ENCODE results near the gene TEX12. TPM values are rescaled to one million over a fixed set of nuclear protein-coding genes. Genes with fewer than 3 reads are reported as not detected.
"Not testable (repeated sequence)": the region's sequence is repeated elsewhere in the genome, so short reads cannot be mapped to it uniquely, and the experiment has no call there.

The TEX12 gene, protein sequence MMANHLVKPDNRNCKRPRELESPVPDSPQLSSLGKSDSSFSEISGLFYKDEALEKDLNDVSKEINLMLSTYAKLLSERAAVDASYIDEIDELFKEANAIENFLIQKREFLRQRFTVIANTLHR
- polyA plus RNA-seq (2012; ENCODE audit: insufficient read depth, insufficient read length), result not detected

DNA sequence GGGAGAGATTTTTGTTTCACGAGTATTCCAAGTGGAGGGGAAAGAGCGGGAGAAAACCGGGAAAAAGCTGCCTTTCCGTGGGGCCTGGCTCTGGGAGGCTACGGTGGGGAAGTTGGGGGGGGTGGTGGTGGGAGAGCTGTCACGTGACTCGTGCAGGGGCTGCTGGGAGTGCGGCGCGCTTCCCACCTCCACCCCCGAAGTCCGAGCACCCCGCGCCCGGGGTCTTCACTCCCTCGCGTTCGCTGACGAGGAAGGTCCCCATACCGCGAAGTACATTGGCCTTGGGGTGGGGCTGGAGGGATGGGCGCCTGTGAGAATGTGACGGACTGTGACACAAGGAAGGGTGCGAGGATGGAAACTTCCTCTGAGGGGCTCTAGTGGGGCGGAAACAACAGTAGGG lies at the start of gene TEX12:
Gene TEX12 (plus strand): TSS at position 228 of the 400 bp plus-strand sequence. CDS start 1,897 bp downstream, outside the sequence.
- DNase-seq (ENCODE audit: low read depth, low spot score), result no peak
- no peak within 1 kb of the TSS for H3K4me3 ChIP-seq (ENCODE audit: low read length)

DNA sequence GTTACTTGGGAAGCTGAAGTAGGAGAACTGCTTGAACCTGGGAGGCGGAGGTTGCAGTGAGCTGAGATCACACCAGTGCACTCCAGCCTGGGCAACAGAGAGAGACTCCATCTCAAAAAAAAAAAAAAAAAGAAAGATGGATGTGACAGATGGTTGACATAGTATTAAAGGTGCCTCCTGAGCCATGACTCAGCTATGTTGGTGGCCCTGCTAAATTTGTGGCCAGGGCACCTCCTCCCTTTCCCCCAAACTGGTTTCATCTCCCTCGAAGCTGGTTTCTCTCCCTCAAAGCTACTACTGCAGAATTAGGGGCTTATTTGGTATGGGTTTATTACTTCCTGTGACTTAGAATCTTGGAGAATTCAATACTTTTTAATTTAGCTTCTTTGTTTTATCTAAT lies 49.0 kb upstream of the TEX12 start:
- no peak overlapping the region for H3K4me3 ChIP-seq (ENCODE audit: low read length)
- no peak for DNase-seq (ENCODE audit: low read depth, low spot score)

DNA sequence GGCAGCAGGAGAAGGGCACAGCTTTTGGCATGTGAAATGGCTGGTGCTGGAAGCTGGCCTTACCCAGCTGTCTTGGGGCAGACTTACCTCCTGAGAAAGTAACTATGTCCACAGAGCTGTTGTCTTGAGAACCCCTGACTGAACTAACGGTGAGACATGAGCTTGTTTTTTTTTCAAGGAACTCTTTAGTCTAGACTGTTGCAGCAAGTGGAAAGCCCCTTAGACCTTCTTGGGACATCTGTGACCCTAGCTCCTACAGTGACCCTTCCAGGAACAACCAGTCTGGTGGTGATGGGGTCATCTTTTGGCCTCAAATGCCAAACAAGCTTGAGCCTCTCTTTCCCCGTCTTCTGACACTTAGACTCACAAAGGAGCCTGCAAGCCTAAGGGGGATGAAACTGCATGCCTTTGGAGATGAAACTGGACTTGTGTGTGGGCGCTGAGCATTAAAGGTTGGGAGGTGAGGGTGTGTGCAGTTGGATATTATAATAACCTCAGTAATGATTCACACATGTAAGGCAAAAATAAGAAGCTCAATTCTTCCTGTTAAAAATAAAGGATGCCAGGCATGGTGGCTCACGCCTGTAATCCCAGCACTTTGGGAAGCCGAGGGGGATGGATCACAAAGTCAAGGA lies 45.1 kb upstream of the TEX12 start:
- no peak overlapping the region for H3K4me3 ChIP-seq (ENCODE audit: low read length)
- DNase-seq (ENCODE audit: low read depth, low spot score), result no peak

DNA sequence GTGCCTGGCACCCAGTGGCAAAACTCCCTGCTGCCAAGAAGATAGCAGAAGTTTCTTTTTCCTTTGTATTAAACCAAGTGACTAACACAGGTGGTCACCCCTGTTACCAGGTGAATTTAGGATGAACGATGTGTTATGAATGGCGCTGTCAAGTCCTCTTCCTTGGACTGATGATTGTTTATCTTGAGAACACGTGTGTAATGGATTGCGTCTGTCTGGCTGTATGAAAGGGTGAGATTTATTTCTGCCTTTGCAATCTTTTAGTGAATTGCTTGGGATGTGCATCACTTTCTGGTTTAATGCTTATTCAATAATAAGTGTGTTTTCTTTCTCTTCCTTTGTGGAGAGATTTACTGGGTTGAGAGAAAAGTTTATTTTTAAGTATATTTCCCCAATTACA lies 44.0 kb upstream of the TEX12 start:
- H3K4me3 ChIP-seq (ENCODE audit: low read length), result no peak overlapping the region
- DNase-seq (ENCODE audit: low read depth, low spot score), result no peak

DNA sequence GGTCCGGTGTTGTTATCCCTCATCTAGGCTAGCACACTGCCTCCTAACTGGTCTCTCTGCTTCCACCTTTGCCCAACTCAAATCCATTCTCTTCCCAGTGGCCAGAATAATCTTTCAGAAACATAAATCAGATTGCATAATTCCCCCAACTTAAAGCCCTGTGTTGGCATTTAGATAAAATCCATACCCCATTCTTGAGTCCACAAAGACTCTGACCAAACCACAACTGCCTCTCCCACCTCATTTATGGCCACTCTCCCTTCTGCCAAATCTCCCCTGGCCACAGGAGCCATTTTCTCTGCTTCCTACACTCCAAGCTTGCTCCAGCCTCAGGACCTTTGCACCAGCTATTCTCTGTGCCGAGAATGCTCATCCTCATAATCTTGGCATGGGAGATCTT lies 40.1 kb upstream of the TEX12 start:
- DNase-seq (ENCODE audit: low read depth, low spot score), result no peak
- no peak overlapping the region for H3K4me3 ChIP-seq (ENCODE audit: low read length)

DNA sequence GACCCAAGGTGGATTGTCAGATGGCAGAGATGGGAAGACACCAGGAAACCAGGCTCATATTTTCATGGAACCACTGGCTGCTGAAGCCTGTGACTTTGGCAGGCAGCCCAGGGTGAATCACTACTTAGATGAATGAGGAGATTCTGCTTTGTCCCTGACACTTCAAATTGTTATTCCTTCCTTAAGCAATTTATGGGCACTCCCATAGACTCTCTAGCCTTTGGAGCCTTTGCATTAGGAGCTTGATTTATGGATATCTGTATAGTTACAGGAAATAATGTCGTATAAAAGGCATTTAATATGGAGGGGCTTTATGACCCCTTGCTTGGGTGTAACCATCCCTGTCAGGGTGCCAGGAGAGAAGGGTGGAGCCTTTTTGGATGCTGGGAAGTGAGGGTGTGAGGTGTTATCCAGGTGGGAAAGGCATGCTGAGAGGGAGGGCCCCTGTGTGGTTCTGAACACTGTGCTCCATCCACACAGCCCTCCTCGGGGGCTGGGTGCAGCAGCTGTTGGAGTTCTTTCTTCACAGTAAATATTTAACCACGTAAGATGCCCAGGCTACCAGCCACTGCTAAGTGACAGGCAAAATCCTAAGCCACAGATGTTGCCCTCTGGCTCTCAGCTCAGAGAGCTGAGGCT lies 38.6 kb upstream of the TEX12 start:
- H3K4me3 ChIP-seq (ENCODE audit: low read length), result no peak overlapping the region
- DNase-seq (ENCODE audit: low read depth, low spot score), result no peak

DNA sequence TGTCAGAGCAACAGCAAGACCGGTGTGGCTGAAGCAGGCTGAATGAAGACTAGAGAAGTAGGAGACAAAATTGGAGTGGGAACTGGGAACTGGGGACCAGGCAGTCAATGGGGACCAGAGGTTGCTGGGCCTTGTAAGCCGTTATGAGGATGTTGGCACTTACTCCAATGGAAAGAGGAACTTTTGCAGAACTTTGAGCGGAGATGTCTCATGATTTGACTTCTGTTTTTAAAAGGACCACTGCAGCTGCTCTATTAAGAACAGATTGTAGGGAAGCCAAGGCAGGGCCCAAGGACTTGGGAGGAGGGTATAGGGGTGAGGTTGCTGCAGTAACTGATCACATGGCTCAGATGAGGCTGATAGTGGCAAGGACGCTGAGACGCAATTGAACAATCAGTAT lies 37.5 kb upstream of the TEX12 start:
- DNase-seq (ENCODE audit: low read depth, low spot score), result no peak
- H3K4me3 ChIP-seq (ENCODE audit: low read length), result no peak overlapping the region

DNA sequence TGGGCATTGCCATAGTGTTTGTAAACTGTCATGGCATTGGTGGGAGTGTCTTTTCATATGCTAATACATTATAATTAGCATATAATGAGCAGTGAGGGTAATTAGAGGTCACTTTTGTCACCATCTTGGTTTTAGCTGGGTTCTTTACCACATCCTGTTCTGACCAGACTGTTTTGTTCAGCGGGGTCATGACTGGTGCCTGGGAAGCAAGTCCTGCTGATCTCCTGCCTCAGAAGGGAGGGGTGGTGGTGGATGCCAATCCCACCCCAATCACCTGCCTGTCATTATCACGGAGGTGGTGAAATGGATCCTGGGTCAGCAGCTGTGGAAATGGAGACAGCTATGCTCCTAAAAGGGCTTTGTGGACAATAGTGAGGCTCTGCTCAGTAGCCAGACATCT lies 34.4 kb upstream of the TEX12 start:
- no peak for DNase-seq (ENCODE audit: low read depth, low spot score)

DNA sequence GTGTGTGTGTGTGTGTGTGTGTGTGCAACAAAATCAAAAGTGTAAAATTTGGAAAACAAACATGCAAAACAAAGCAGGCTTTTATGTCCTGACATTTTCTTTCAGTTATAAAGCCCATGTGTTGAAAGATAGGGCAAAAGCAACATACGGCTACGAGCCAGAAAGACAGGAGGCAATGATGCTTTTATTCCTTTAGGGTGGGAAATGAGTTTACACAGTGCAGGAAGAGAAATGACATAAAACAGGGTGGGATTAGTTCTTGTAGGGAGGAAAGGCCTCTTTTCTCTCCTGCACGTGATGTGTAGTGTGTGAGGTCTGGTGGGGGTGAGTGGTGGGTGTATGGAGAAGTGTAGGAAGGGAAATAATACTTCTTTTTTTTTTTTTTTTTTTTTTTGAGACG lies 32.7 kb upstream of the TEX12 start:
- H3K4me3 ChIP-seq (ENCODE audit: low read length), result no peak overlapping the region

More for the DNA sequence above, 34.4 kb upstream of the TEX12 start:
- H3K4me3 ChIP-seq (ENCODE audit: low read length), result no peak overlapping the region

DNA sequence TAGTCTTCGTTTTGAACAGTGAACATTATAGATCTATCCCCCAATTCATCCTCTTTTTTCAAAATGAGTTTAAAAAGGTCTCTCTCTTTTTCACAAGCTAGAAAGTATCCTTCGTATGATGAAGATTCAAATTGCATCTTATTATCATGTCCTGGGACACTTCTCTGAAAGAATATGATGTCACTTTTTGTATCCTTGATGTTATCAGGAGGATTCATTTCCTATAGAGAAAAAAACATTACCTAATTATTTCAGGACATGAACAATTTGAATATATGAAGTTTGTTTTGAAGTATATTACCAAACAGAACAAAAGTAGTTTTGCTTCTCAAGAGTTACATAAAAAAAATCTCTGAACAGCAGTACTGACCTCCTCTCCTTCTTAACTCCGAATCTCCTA lies 23.6 kb upstream of the TEX12 start:
- DNase-seq (ENCODE audit: low read depth, low spot score), result no peak
- no peak overlapping the region for H3K4me3 ChIP-seq (ENCODE audit: low read length)

More for the DNA sequence above, 32.7 kb upstream of the TEX12 start:
- no peak for DNase-seq (ENCODE audit: low read depth, low spot score)

DNA sequence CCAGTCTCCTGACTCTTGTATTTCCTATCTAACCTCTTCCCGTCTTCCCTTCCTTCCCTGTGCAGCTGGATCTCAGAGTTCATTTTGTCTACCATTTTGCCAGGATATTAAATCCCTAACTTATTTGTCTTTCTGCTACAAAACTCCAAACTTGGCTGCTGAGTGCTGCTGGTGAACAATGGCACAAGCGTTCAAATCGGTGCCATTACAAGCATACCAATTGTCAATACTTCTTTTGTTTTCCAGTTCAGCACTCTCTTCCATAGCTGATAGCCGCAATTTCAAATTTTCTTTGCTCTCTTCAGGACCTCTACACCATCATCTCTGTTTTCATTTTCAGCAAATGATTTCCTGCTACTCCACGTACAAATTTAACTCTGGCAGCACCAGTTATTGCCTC lies 16.7 kb upstream of the TEX12 start:
- DNase-seq (ENCODE audit: low read depth, low spot score), result no peak
- H3K4me3 ChIP-seq (ENCODE audit: low read length), result no peak overlapping the region

DNA sequence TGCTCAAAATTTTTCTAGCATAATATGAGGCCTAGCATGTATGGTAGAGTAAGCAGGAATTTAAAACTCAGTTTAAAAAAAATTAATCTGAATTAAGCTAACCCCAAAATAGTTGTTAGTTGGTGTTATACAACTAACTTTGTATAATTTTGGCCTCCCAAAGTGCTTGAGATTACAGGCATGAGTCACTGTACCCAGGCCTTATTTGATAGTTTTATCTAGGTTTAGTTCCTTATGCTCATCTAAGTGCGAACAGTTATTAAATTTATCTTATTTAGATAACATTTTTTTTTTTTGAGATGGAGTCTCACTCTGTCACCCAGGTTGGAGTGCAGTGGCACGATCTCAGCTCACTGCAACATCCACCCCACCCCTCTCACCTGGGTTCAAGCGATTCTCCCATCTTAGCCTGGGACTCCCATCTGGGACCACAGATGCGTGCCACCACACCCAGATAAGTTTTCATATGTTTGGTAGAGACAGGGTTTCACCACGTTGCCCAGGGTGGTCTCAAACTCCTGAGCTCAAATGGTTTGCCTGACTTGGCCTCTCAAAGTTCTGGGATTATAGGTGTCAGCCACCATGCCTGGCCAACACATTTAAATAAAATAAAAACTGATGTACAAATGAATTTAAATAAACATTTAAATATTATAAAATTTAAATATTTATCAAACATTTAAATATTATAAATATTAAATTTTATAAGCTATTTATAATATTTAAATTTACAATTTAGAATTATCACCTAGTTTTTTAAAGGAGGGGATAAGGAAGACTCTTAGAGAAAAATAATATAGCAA lies 10.8 kb upstream of the TEX12 start:
- no peak overlapping the region for H3K4me3 ChIP-seq (ENCODE audit: low read length)
- no peak for DNase-seq (ENCODE audit: low read depth, low spot score)

DNA sequence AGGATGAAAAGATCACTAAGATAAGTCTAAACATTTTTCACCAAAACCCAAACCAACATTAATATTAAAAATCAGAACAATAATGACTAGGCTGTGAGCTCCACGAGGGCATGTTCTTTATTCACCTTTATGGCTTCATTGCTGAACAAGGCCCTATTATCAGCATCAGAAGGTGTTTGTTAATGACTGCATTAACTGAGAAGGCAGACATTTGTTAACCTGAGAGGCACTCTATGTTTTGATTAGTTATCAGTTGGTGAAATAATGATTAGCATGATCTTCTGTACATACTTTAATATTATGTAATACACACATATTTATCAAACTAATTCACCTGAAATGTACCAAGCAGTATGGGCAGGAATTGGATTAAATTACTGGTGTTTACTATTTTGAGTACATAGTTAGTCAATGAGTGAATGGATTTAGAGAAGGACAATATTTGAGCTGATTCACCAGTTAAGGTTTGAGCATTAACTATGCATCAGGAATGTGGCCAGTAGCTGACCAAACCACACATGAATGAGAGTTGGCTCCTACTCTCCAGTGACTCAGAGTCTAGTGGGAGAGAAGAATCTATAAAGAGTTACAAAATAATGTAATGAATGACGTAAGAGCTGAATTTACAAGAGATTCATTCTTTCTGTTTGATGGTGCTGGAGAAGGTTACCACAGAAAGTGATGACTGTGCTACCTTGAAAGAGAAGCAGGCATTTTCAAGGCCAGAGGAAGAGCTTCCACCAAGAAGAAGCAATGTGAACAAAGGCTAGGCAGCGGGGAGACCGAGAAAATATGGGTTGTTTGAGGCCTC lies 10.0 kb upstream of the TEX12 start:
- no peak for DNase-seq (ENCODE audit: low read depth, low spot score)
- no peak overlapping the region for H3K4me3 ChIP-seq (ENCODE audit: low read length)

DNA sequence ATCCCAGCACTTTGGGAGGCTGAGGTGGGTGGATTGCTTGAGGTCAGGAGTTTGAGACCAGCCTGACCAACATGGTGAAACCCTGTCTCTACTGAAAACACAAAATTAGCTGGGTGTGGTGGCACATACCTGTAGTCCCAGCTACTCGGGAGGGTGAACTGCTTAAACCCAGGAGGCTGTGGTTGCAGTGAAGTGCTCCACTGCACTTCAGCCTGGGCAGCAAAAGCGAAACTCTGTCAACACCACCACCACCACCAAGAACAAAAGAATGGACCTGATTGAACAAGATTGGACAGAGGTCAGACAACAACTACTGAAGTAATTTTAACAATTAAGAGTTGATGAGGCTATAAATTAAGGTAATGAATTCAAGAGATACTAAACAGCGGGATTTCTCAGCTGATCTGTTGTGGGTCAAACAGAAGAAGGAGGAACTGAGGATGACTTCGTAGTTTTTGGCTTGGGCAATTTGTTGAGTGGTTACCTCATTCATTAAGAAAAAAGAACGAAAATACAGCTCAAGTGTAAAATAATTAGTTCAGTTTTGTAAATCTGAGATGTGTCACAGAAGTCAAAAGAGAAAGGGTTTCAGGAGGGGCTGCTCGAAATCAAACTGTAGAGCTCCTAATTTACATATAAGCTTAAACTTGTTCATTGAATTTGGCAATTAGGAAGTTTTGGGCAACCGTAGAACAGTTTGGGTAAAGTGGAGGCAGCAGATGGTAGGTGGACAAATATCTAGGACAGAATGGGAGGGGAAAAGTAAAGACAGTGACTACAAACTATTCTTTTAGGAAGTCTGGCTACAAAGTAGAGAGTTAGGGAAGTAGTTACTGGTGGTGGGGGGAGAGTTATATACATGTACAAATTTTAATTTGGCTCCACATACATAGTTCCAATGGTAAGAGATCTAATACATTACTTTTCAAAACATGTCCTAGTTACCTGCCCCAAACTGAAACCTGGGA lies 7.8 kb upstream of the TEX12 start:
- H3K4me3 ChIP-seq (ENCODE audit: low read length), result no peak overlapping the region
- DNase-seq (ENCODE audit: low read depth, low spot score), result no peak

DNA sequence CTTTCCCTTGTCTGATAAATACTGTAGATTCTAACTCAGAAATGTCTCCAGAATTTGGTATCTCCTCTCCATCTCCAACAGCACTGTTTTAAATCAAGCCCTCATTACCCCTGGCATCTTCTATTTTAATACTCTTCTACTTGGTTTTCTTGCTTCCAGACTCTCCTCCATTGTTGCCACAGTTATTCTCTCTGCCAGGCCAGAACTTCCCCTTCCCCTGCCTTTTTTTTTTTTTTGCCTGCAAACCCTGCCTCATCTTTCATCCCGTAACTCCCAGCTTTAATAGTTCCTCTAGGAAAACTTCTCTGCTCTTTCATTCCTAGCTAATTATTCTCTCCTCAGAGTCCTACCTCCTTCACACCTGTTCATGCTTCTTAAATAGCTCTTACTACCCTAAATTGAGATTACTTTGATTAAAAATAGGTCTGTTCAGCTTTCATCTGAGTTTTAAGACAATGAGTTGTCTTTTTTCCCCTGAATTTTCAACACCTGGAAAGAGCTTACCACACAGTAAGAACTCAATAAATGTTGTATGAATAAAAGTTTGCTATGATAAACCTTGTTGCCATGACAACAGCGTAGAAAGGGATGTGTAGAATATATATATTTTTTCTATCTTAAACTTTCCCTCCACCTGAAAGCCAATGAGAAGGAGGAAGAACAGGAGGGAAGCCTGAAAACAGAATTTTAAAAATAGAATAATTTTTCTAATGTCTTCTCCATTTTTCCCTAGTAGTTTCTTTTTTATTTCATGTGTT lies 6.9 kb upstream of the TEX12 start:
- no peak for DNase-seq (ENCODE audit: low read depth, low spot score)
- no peak overlapping the region for H3K4me3 ChIP-seq (ENCODE audit: low read length)

DNA sequence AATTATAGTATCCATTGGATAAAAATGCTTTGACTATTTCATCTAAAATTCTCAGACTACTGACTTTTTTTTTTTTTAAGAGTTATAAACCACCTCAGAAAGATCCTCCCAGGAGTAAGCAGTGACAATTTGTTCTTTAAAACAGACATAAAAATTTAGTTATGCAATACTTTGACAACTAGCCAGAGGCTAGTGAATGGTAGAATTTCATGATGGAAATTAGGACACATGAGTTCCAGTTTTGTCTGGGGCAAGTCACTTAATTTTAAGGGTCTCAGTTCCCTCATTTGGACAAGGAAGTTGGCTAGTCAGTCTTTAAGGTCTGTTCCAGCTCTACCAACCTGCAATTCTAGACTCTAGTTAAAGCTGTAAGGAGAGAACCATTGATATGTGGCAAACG lies 6.2 kb upstream of the TEX12 start:
- no peak overlapping the region for H3K4me3 ChIP-seq (ENCODE audit: low read length)
- DNase-seq (ENCODE audit: low read depth, low spot score), result no peak

DNA sequence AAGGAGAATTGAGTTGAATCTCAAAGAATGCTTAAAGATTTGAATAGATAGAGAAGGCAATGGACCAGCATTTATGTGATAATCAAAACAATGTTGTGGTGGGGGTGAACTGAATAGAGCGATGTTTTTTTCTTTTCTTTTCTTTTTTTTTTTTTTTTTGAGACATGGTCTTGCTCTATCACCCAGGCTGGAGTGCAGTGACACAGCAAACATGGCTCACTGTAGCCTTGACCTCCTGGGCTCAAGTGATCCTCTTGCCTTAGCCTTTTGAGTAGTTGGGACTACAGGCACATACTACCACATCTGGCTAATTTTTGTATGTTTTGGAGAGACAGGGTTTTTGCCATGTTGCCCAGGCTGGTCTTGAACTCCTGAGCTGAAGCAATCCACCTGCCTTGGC lies 5.0 kb upstream of the TEX12 start:
- not testable (repeated sequence) for DNase-seq (ENCODE audit: low read depth, low spot score); H3K4me3 ChIP-seq (ENCODE audit: low read length)

All from Jurkat, Clone E6-1 (cell line).